ENCODE results near the gene AVPR1B. TPM values are rescaled to one million over a fixed set of nuclear protein-coding genes. Genes with fewer than 3 reads are reported as not detected.
"Not testable (repeated sequence)": the region's sequence is repeated elsewhere in the genome, so short reads cannot be mapped to it uniquely, and the experiment has no call there.

Gene AVPR1B
- total RNA-seq, 2 donors from 2014 or later = not detected

DNA sequence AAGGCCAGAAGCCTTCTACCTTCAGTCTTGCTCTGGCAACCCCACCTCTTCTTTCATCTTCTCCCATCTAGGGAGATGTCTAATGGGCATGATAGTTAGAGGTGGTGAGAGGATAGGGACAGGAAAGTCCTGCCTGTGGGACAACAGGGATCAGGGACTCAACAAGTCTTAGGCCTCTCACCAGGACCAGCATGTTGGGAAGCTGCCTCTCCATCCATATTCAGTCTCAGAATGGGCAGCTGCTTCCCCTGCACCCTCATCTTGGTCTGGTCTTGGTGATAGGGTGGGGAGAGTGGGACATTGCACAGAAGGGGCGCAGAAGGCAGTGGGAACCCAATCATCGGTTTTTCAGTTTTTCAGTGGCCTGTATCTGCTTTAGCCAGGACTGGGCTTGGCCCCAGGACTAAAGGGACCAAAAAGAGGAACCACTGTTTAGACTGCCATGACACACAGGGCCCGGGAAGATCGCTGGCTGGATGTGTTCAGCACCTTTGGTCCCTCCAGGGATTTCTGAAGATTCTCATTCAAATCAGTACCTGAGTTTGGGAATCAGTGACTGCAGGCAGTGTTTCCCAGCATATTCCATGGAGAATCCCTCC is 51.5 kb downstream of the AVPR1B start:
- Mint-ChIP-seq H3K4me1 (peaks cover 16% of the 10 kb centered on the region), H3K27me3 (peaks cover 8% of the 10 kb centered on the region), H3K36me3 (ENCODE audit: low read depth) (no peaks in the 10 kb centered on the region), H3K4me3 (no peak overlapping the region), H3K27ac (no peak overlapping the region)
- no peak for ATAC-seq
- no peaks in the 10 kb centered on the region for H3K9me3 ChIP-seq (ENCODE audit: control insufficient read depth, low read length, poor library complexity, severe bottlenecking)
- no peak for DNase-seq

DNA sequence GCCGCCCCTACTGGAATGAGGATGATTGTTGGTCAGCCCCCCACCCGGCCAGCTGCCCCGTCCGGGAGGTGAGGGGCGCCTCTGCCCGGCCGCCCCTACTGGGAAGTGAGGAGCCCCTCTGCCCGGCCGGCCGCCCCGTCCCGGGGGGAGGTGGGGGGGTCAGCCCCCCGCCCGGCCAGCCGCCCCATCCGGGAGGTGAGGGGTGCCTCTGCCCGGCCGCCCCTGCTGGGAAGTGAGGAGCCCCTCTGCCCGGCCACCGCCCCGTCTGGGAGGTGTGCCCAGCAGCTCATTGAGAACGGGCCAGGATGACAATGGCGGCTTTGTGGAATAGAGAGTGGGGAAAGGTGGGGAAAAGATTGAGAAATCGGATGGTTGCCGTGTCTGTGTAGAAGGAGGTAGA is 52.7 kb downstream of the AVPR1B start:
- H3K36me3 Mint-ChIP-seq (ENCODE audit: low read depth); ATAC-seq; DNase-seq; H3K4me3 Mint-ChIP-seq; H3K9me3 ChIP-seq (ENCODE audit: control insufficient read depth, low read length, poor library complexity, severe bottlenecking); H3K27ac Mint-ChIP-seq: not testable (repeated sequence)
- H3K27me3 Mint-ChIP-seq = peaks cover 14% of the 10 kb centered on the region
- peaks cover 21% of the 10 kb centered on the region for H3K4me1 Mint-ChIP-seq

DNA sequence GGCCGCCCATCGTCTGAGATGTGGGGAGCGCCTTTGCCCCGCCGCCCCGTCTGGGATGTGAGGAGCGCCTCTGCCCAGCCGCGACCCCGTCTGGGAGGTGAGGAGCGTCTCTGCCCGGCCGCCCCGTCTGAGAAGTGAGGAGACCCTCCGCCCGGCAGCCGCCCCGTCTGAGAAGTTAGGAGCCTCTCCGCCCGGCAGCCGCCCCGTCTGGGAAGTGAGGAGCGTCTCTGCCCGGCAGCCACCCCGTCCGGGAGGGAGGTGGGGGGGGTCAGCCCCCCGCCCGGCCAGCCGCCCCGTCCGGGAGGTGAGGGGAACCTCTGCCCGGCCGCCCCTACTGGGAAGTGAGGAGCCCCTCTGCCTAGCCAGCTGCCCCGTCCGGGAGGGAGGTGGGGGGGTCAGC is 53.2 kb downstream of the AVPR1B start:
- H3K4me1 Mint-ChIP-seq = peaks cover 21% of the 10 kb centered on the region
- H3K4me3 Mint-ChIP-seq; DNase-seq; H3K36me3 Mint-ChIP-seq (ENCODE audit: low read depth); H3K9me3 ChIP-seq (ENCODE audit: control insufficient read depth, low read length, poor library complexity, severe bottlenecking); ATAC-seq; H3K27ac Mint-ChIP-seq: not testable (repeated sequence)
- peaks cover 14% of the 10 kb centered on the region for H3K27me3 Mint-ChIP-seq

DNA sequence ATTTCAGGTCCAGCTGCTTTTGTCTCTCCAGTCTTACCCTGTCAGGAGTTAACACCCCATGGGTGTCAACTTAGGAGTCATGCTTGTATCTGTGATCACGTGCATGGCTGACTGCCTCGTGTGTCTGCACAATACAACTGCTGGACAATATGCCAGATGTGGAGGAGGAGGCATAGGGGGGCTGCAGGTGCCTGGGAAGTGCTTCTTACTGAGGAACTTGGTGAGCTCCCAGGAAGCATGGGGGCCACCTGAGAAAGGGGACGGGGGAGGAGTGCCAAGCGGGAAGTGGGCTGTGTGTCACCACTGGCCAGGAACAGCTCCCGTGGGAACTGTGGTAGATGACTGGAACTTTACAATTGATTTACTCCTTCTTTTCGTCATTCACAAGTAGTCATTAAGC is 54.7 kb downstream of the AVPR1B start:
- no peak overlapping the region for H3K27ac Mint-ChIP-seq
- H3K27me3 Mint-ChIP-seq = peaks cover 8% of the 10 kb centered on the region
- peaks cover 13% of the 10 kb centered on the region for H3K4me1 Mint-ChIP-seq
- no peak overlapping the region for H3K4me3 Mint-ChIP-seq
- DNase-seq = no peak
- H3K9me3 ChIP-seq (ENCODE audit: control insufficient read depth, low read length, poor library complexity, severe bottlenecking) = no peaks in the 10 kb centered on the region
- ATAC-seq = no peak
- no peaks in the 10 kb centered on the region for H3K36me3 Mint-ChIP-seq (ENCODE audit: low read depth)

DNA sequence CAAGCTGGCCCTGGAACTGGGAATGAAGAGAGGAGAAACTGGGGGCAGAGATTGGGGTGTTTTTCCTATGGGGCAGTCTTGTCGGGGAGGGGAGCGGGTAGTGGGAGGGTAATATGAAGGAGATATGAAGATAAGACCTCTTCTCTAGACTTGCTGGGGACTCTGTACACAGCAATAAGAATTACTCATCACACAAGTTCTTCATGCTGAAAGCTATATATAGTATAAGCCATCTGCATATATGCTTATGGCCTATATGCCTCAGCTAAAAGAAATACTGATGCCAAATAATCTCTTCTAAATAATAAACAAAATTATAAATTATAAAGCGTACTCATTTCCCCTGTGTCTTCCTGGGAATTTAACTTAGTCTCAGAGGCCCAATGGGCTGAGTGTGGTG is 56.3 kb downstream of the AVPR1B start:
- DNase-seq = no peak
- H3K36me3 Mint-ChIP-seq (ENCODE audit: low read depth) = no peaks in the 10 kb centered on the region
- H3K9me3 ChIP-seq (ENCODE audit: control insufficient read depth, low read length, poor library complexity, severe bottlenecking) = no peaks in the 10 kb centered on the region
- peaks cover 5% of the 10 kb centered on the region for H3K4me1 Mint-ChIP-seq
- no peak overlapping the region for H3K4me3 Mint-ChIP-seq
- ATAC-seq = no peak
- no peak overlapping the region for H3K27ac Mint-ChIP-seq
- peaks cover 6% of the 10 kb centered on the region for H3K27me3 Mint-ChIP-seq

Other genes with a start within 250 kb of the AVPR1B start
- gene SLC26A9, start 173.9 kb downstream of the AVPR1B start, total RNA-seq = not detected
- under 1 TPM in 1 of 2 donors, not detected in 1; 0.18 TPM for gene RAB7B, start 114.0 kb downstream of the AVPR1B start, total RNA-seq
- not detected for gene CTSE, start 93.5 kb downstream of the AVPR1B start, total RNA-seq
- gene RHEX, start 64.2 kb downstream of the AVPR1B start, total RNA-seq = under 1 TPM in 1 of 2 donors, not detected in 1; 0.50 TPM
- 1 to 10 TPM in 1 of 2 donors, not detected in 1; 1.5 TPM for gene FAM72A, start 85.5 kb upstream of the AVPR1B start, total RNA-seq
- gene SRGAP2, start 86.2 kb upstream of the AVPR1B start, total RNA-seq = 10 to 100 TPM; 33.5 to 35.1 TPM